K562 (cell line): ENCODE data around the gene PPM1G. TPM values are rescaled to one million over a fixed set of nuclear protein-coding genes. Genes with fewer than 3 reads are reported as not detected.

ENCODE experiments used
- ATAC-seq: fragments of 200-7000 bp; cut with Tn5 transposase; 3 replicates; pipeline ENCODE4 v1.9.1; 2020; ENCODE audit warnings: moderate library complexity
- BruUV-seq: library from RNA; stranded (reverse); fragments of 400-500 nt; replicated peaks from 2 replicates; lab custom pipeline; 2021; lab: Mats Ljungman, UMichigan
- CTCF ChIA-PET: fragments of 300-600 bp; formaldehyde crosslinking; extraction: SDS; loops from one replicate; lab custom pipeline; 2021; ENCODE audit warnings: low intra/inter-chr PET ratio; lab: Yijun Ruan, JAX
- POLR2A ChIA-PET: fragments of 300-600, 350-650 bp; sonication (Branson Sonifier 250); formaldehyde crosslinking; extraction: SDS; loops from one replicate; lab custom pipeline; 2021; ENCODE audit warnings: antibody characterized with exemption, inconsistent platforms; lab: Yijun Ruan, JAX
- DNase-seq, 4 experiments: peaks; one replicate each; pipeline versions ENCODE4 v3.0.0 to v3.0.0-alpha.2; 2011 to 2018; ENCODE audit warnings: low spot score in 3 of 4, mixed read lengths in 3 of 4; ENCODE audit errors: extremely low read depth in 1 of 4
- FAIRE-seq: peaks from 2 replicates; lab custom pipeline; 2011; peaks lifted over from hg19 to GRCh38; lab: Jason Lieb, UNC
- H2AFZ ChIP-seq: 2 replicates; pipeline ENCODE4 v1.6.0; 2011; ENCODE audit warnings: low read depth, low read length, control low read depth, inconsistent platforms
- H3K27ac ChIP-seq: fragments of 200-600 bp; 3 replicates; pipeline ENCODE4 v1.8.0; 2011; ENCODE audit warnings: low read depth, mild to moderate bottlenecking, control low read depth, inconsistent platforms, low read length, moderate library complexity, mixed read lengths; ENCODE audit errors: extremely low read depth
- H3K27me3 ChIP-seq, 2 experiments: fragments of 300-600 bp in 1 of 2; 2 replicates in 1 of 2; 3 replicates in 1 of 2; pipeline versions ENCODE4 v1.6.0 to v1.8.0; 2011; ENCODE audit warnings: inconsistent platforms in 2 of 2, low read length in 2 of 2, mild to moderate bottlenecking in 1 of 2, mixed read lengths in 1 of 2, moderate library complexity in 1 of 2; ENCODE audit not compliant: control insufficient read depth in 2 of 2, insufficient read depth in 2 of 2
- H3K36me3 ChIP-seq: fragments of 300-600 bp; 3 replicates; pipeline ENCODE4 v1.8.0; 2011; ENCODE audit warnings: mild to moderate bottlenecking, low read length, inconsistent platforms; ENCODE audit not compliant: control insufficient read depth, insufficient read depth
- H3K4me1 ChIP-seq, 2 experiments: fragments of 200-600 bp in 1 of 2; replicated peaks in 1 of 2; 2 replicates in 1 of 2; 3 replicates in 1 of 2; pipeline versions ENCODE4 v1.5.1 to v1.8.0; 2011; ENCODE audit warnings: inconsistent platforms in 2 of 2, low read length in 2 of 2, mild to moderate bottlenecking in 1 of 2, mixed read lengths in 1 of 2, moderate library complexity in 1 of 2; ENCODE audit not compliant: control insufficient read depth in 2 of 2, insufficient read depth in 2 of 2
- H3K4me2 ChIP-seq: 2 replicates; pipeline ENCODE4 v1.6.1; 2011; ENCODE audit warnings: low read length, control low read depth, inconsistent platforms, mixed read lengths; ENCODE audit not compliant: insufficient read depth
- H3K4me3 ChIP-seq: fragments of 200-600 bp; sonication (generic), shearing (Covaris generic); 2 replicates; pipeline ENCODE4 v1.5.1; 2016; ENCODE audit warnings: control low read depth, inconsistent platforms
- H3K79me2 ChIP-seq: fragments of 200-600 bp; 3 replicates; pipeline ENCODE4 v1.8.0; 2011; ENCODE audit warnings: low read length, inconsistent platforms; ENCODE audit not compliant: control insufficient read depth, insufficient read depth
- H3K9ac ChIP-seq, 2 experiments: 2 replicates each; pipeline versions ENCODE4 v1.6.0 to v1.6.1; 2011; ENCODE audit warnings: low read depth in 2 of 2, low read length in 2 of 2, control low read depth in 1 of 2, inconsistent platforms in 1 of 2, mild to moderate bottlenecking in 1 of 2, mixed read lengths in 1 of 2; ENCODE audit not compliant: insufficient read depth in 1 of 2
- H3K9me1 ChIP-seq: one replicate; pipeline ENCODE4 v1.6.0; 2011; ENCODE audit warnings: inconsistent platforms, mild to moderate bottlenecking, low read length, moderate library complexity; ENCODE audit not compliant: control insufficient read depth, insufficient read depth
- H3K9me3 ChIP-seq: replicated peaks from 2 replicates; pipeline ENCODE4 v1.5.1; 2011; ENCODE audit warnings: low read depth, low read length, inconsistent platforms; ENCODE audit not compliant: control insufficient read depth, insufficient read depth
- H4K20me1 ChIP-seq: replicated peaks from 2 replicates; pipeline ENCODE4 v1.6.1; 2011; ENCODE audit warnings: low read length, inconsistent platforms, mixed read lengths; ENCODE audit not compliant: control insufficient read depth, insufficient read depth
- ARID1B ChIP-seq: fragments of 450-650 bp; IDR thresholded peaks from 2 replicates; pipeline ENCODE4 v1.6.1; 2016; ENCODE audit warnings: antibody characterized with exemption, mild to moderate bottlenecking, inconsistent platforms
- FOS ChIP-seq: IDR thresholded peaks from 3 replicates; pipeline ENCODE4 v1.6.1; 2011; ENCODE audit not compliant: insufficient read length; ENCODE audit errors: extremely low read depth
- FOSL1 ChIP-seq: fragments of 200-800 bp; sonication (Bioruptor generic); conservative IDR thresholded peaks from 2 replicates; pipeline ENCODE4 v1.6.1; 2016; ENCODE audit warnings: missing genetic modification characterization, missing compliant biosample characterization
- HDAC8 ChIP-seq: fragments of 450-650 bp; IDR thresholded peaks from 2 replicates; pipeline ENCODE4 v1.6.1; 2016; ENCODE audit warnings: mild to moderate bottlenecking, missing genetic modification characterization, moderate library complexity, missing compliant biosample characterization
- KDM5B ChIP-seq: fragments of 200-600 bp; sonication (generic); IDR thresholded peaks from 2 replicates; pipeline ENCODE4 v1.6.1; 2012; ENCODE audit warnings: low read depth, mild to moderate bottlenecking, moderate library complexity, low read length, control low read depth, inconsistent platforms; ENCODE audit not compliant: insufficient replicate concordance
- SMARCE1 ChIP-seq: fragments of 450-650 bp; IDR thresholded peaks from 2 replicates; pipeline ENCODE4 v1.7.1; 2016; ENCODE audit warnings: mild to moderate bottlenecking
- WGBS: fragments of 100-300 bp; shearing (Covaris generic); methylation state at CpG from one replicate; pipeline ENCODE4 v1.1.6; 2016; ENCODE audit warnings: low coverage, mixed read lengths; ENCODE audit not compliant: insufficient coverage; ENCODE audit errors: missing lambda C conversion rate; 5-methylcytosine and 5-hydroxymethylcytosine counted together
- in situ Hi-C: fragments of 300-500 bp; cut with MboI; formaldehyde crosslinking; loops from 4 replicates; pipeline ENCODE4 v1.15.0; 2018; ENCODE audit warnings: inconsistent platforms, mixed read lengths
- intact Hi-C: fragments of 100-400 bp; cut with micrococcal nuclease; formaldehyde crosslinking; loops from 2 replicates; pipeline ENCODE4 v1.14.2; 2022
- polyA plus RNA-seq, 8 experiments: library from polyadenylated mRNA; depleted of rRNA in 4 of 8; stranded (reverse) in 5 of 8; unstranded in 3 of 8; fragments of >200 nt; fragmentation: Nextera tagmentation in 2 of 8; fragmentation: Illumina TruSeq in 1 of 8; extraction: Ambion mirVana in 2 of 8; extraction: Trizol in 1 of 8; gene quantifications; 2 replicates each; pipeline versions ENCODE4 v1.2.1 to v1.2.3, GENCODE V29; 2011 to 2014; ENCODE audit warnings: inconsistent platforms in 1 of 8, missing spikeins in 1 of 8
- total RNA-seq, 7 experiments: library from RNA; depleted of rRNA in 6 of 7; stranded (reverse); fragments of >200 nt in 6 of 7; fragmentation: Illumina TruSeq in 2 of 7; extraction: Trizol in 2 of 7; gene quantifications; 2 replicates each; pipeline versions ENCODE4 v1.2.1 to v1.2.3, GENCODE V29; 2011 to 2021; ENCODE audit warnings: low replicate concordance in 1 of 7
- TF ChIP-seq, protein P1 (sequence below): sonication (generic); formaldehyde crosslinking; IDR thresholded peaks from 2 replicates; pipeline ENCODE4 v1.8.1; 2023; ENCODE audit warnings: missing genetic modification reagents, mild to moderate bottlenecking, borderline replicate concordance
- TF ChIP-seq, protein P2 (sequence below), 2 experiments: fragments of 450-650 bp; formaldehyde crosslinking in 1 of 2; IDR thresholded peaks; 2 replicates each; pipeline versions ENCODE4 v1.4.0 to v1.6.1; 2014 to 2020; ENCODE audit warnings: mild to moderate bottlenecking in 2 of 2, borderline replicate concordance in 1 of 2, low read depth in 1 of 2

PPM1G gene
- total and polyA plus RNA-seq, 9 of the 15 experiments (the other 6 are each of a cell fraction or from before 2014, with no cell fraction given) = 61.7 to 230 (median 153) TPM

DNA sequence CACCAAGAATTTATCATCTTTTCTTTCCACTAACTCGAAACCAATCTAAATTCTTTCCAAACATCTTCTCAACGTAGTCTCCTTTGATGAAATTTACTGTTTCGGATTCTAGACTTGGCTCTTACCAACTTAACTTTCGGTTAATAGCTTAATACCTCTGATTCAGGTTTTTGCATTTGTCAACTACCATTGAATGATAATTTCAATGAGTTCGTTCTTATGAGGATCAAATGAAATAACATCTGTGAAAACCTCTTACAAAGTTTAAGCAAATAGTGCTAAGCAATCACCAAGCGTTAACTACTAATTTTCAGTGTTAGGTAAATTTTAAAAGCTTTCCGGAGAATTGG, 18.4 kb upstream of the PPM1G start:
- H3K36me3 ChIP-seq = peaks cover 12% of the 10 kb centered on the region
- peaks cover 18% of the 10 kb centered on the region in 2 experiments; a peak in 4 of 5 replicates for H3K4me1 ChIP-seq
- in situ Hi-C loops = no loop called here
- intact Hi-C loops = loop anchor here (5.0 kb wide), 2 partner anchors 59 to 154 kb away; partner anchors contain the start of genes IFT172 and ZNF512
- H3K4me3 ChIP-seq = peak overlapping the region; percentile 96
- H3K79me2 ChIP-seq = peaks cover 40% of the 10 kb centered on the region
- no peak for ATAC-seq
- H2AFZ ChIP-seq = peak overlapping the region; percentile 97
- peak overlapping the region; percentile 76 for H3K4me2 ChIP-seq
- WGBS = 0% methylated on average over 7 of the region's 7 CpGs
- ChIA-PET CTCF (interaction anchor here (0.8 kb wide), 1 partner anchor 19 kb away, joined by 3 read pairs; no protein-coding TSS in a partner anchor), POLR2A (interaction anchor here (0.6 to 5.5 kb wide), 9 partner anchors 11 to 255 kb away, joined by 3 to 58 read pairs (median 4); partner anchors contain the start of genes EIF2B4 and PPM1G)
- peak overlapping the region; percentile 90 to 97; a peak in 3 of 4 replicates for H3K9ac ChIP-seq
- no peaks in the 10 kb centered on the region for H4K20me1 ChIP-seq
- no peak for DNase-seq
- no peaks in the 10 kb centered on the region for H3K9me1 ChIP-seq
- FAIRE-seq = no peak
- BruUV-seq = no TSS peak
- H3K27ac ChIP-seq = peak overlapping the region; percentile 91
- no peaks in the 10 kb centered on the region for H3K27me3 ChIP-seq
- no peaks in the 10 kb centered on the region for H3K9me3 ChIP-seq
- TF ChIP-seq SMARCE1 (no peak), HDAC8 (no peak), KDM5B (no peak), ARID1B (0 out of 2 replicates have a peak, but pooled peaks have one; percentile 2), FOSL1 (tag) (0 out of 2 replicates have a peak, but pooled peaks have one; percentile 24), FOS (no peak)
- TF ChIP-seq, protein P1, sequence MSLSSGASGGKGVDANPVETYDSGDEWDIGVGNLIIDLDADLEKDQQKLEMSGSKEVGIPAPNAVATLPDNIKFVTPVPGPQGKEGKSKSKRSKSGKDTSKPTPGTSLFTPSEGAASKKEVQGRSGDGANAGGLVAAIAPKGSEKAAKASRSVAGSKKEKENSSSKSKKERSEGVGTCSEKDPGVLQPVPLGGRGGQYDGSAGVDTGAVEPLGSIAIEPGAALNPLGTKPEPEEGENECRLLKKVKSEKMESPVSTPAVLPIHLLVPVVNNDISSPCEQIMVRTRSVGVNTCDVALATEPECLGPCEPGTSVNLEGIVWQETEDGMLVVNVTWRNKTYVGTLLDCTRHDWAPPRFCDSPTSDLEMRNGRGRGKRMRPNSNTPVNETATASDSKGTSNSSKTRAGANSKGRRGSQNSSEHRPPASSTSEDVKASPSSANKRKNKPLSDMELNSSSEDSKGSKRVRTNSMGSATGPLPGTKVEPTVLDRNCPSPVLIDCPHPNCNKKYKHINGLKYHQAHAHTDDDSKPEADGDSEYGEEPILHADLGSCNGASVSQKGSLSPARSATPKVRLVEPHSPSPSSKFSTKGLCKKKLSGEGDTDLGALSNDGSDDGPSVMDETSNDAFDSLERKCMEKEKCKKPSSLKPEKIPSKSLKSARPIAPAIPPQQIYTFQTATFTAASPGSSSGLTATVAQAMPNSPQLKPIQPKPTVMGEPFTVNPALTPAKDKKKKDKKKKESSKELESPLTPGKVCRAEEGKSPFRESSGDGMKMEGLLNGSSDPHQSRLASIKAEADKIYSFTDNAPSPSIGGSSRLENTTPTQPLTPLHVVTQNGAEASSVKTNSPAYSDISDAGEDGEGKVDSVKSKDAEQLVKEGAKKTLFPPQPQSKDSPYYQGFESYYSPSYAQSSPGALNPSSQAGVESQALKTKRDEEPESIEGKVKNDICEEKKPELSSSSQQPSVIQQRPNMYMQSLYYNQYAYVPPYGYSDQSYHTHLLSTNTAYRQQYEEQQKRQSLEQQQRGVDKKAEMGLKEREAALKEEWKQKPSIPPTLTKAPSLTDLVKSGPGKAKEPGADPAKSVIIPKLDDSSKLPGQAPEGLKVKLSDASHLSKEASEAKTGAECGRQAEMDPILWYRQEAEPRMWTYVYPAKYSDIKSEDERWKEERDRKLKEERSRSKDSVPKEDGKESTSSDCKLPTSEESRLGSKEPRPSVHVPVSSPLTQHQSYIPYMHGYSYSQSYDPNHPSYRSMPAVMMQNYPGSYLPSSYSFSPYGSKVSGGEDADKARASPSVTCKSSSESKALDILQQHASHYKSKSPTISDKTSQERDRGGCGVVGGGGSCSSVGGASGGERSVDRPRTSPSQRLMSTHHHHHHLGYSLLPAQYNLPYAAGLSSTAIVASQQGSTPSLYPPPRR = no peak
- TF ChIP-seq, protein P2, sequence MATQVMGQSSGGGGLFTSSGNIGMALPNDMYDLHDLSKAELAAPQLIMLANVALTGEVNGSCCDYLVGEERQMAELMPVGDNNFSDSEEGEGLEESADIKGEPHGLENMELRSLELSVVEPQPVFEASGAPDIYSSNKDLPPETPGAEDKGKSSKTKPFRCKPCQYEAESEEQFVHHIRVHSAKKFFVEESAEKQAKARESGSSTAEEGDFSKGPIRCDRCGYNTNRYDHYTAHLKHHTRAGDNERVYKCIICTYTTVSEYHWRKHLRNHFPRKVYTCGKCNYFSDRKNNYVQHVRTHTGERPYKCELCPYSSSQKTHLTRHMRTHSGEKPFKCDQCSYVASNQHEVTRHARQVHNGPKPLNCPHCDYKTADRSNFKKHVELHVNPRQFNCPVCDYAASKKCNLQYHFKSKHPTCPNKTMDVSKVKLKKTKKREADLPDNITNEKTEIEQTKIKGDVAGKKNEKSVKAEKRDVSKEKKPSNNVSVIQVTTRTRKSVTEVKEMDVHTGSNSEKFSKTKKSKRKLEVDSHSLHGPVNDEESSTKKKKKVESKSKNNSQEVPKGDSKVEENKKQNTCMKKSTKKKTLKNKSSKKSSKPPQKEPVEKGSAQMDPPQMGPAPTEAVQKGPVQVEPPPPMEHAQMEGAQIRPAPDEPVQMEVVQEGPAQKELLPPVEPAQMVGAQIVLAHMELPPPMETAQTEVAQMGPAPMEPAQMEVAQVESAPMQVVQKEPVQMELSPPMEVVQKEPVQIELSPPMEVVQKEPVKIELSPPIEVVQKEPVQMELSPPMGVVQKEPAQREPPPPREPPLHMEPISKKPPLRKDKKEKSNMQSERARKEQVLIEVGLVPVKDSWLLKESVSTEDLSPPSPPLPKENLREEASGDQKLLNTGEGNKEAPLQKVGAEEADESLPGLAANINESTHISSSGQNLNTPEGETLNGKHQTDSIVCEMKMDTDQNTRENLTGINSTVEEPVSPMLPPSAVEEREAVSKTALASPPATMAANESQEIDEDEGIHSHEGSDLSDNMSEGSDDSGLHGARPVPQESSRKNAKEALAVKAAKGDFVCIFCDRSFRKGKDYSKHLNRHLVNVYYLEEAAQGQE (IDR thresholded peaks at IDR 0.05; ENCODE audit: borderline replicate concordance) = no peak
- TF ChIP-seq, protein P2 (CRISPR knock-in tag; IDR thresholded peaks at IDR 0.05; ENCODE audit: low read depth) = no peak
